ENCODE results near the gene CLEC16A. TPM values are rescaled to one million over a fixed set of nuclear protein-coding genes. Genes with fewer than 3 reads are reported as not detected.

The CLEC16A gene
- total and polyA plus RNA-seq, 2 donors (not counting 1 experiment from before 2014, with no cell fraction given) = 21.9 to 79.5 TPM

DNA sequence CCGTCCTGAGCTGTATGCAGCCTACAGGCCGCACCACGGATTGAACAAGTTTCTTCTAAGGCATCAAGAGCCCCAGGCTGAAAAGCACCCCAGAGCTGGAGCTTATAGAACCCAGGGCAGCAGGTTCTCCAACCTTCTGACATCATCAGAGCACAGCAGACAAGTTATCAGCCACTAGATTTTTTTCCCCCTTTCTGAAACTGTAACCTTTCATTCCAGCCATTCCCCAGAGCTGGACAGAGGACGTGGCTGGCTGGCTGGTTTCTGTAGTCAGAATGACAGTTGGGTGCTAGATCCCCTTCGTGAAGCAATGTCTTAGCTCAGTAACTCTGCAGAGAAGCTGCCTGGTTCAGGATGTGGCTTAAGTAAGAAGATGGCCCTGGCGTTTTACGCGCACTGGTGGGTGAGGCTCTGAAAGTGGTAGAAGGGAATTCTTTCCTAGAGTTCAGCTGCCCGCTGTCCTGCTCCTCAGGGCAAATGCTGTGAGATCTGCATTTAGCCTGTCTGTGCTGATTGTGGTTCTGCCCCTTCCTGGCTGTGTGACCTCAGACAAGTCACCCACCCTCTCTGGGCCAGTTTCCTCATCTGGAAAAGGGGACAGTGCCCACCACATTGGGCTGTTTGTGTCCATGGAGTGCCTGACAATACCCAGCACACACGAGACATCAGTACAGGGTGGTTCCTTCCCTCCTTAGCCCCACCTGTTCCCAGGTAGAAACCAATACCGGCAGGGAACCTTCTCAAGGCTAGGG lies 11.2 kb upstream of the CLEC16A start:
- no peak for TF ChIP-seq EZH2 (IDR thresholded peaks at IDR 0.05; ENCODE audit: borderline replicate concordance, insufficient read depth, low read depth, low read length, poor library complexity, severe bottlenecking)
- TF ChIP-seq, protein P1, sequence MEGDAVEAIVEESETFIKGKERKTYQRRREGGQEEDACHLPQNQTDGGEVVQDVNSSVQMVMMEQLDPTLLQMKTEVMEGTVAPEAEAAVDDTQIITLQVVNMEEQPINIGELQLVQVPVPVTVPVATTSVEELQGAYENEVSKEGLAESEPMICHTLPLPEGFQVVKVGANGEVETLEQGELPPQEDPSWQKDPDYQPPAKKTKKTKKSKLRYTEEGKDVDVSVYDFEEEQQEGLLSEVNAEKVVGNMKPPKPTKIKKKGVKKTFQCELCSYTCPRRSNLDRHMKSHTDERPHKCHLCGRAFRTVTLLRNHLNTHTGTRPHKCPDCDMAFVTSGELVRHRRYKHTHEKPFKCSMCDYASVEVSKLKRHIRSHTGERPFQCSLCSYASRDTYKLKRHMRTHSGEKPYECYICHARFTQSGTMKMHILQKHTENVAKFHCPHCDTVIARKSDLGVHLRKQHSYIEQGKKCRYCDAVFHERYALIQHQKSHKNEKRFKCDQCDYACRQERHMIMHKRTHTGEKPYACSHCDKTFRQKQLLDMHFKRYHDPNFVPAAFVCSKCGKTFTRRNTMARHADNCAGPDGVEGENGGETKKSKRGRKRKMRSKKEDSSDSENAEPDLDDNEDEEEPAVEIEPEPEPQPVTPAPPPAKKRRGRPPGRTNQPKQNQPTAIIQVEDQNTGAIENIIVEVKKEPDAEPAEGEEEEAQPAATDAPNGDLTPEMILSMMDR (IDR thresholded peaks at IDR 0.05) = no peak
- POLR2A ChIA-PET = no interaction called here

DNA sequence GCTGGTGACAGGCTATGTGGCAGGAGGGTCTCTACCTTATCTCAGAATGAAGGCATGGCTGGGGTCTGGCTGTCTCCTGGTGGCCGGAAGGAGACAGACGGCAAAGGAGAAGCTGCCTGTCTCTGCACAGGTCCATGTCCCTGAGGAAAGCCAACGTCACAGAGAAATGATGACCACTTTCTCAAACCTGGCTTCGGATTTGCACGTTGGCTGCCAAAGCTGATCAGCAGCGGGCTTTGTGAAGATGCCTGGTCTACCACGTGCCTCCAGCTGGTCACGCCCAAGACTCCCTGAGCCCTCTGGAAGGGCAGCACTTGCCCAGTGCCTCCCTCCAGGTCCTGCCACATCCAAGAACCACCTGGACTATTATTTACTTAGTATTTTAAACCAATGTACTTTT lies 10.5 kb upstream of the CLEC16A start:
- Histone ChIP-seq H3K9ac (ENCODE audit: low read length) (no peak overlapping the region), H3K9me3 (ENCODE audit: control extremely low read depth in 1 of 3, control insufficient read depth in 2 of 3, insufficient read depth in 1 of 3, low read length in 2 of 3) (no peaks in the 10 kb centered on the region), H3K79me2 (ENCODE audit: control insufficient read depth, insufficient read depth, low read length) (peaks cover 2% of the 10 kb centered on the region), H2AFZ (ENCODE audit: insufficient read depth, low read depth, low read length, poor library complexity, severe bottlenecking) (no peak overlapping the region), H3K4me2 (replicated peaks; ENCODE audit: low read depth, low read length, poor library complexity, severe bottlenecking) (no peak overlapping the region), H3K4me3 (ENCODE audit: control extremely low read depth in 1 of 5, extremely low read depth in 1 of 5, insufficient read depth in 1 of 5, low read depth in 2 of 5, low read length in 4 of 5) (no peak overlapping the region), H3K27me3 (replicated peaks in 1 of 4; ENCODE audit: control extremely low read depth in 1 of 4, control insufficient read depth in 3 of 4, insufficient read depth in 4 of 4, low read length in 3 of 4) (no peaks in the 10 kb centered on the region), H3K4me1 (ENCODE audit: control insufficient read depth in 2 of 2, insufficient read depth in 2 of 2, low read length in 2 of 2) (peaks cover 27 to 68% of the 10 kb centered on the region in 2 donors), H3K27ac (ENCODE audit: low read length in 2 of 2) (peak overlapping the region in 1 of 2 donors; percentile 18), H4K20me1 (ENCODE audit: control insufficient read depth, insufficient read depth, low read length, poor library complexity, severe bottlenecking) (peaks cover 93% of the 10 kb centered on the region), H3K36me3 (replicated peaks in 1 of 2; ENCODE audit: control extremely low read depth in 1 of 2, control insufficient read depth in 1 of 2, extremely low read depth in 1 of 2, insufficient read depth in 2 of 2, low read length in 1 of 2) (peaks cover 0 to 51% of the 10 kb centered on the region in 2 experiments)
- no peak for TF ChIP-seq EZH2 (IDR thresholded peaks at IDR 0.05; ENCODE audit: borderline replicate concordance, insufficient read depth, low read depth, low read length, poor library complexity, severe bottlenecking)
- TF ChIP-seq, protein P1 (IDR thresholded peaks at IDR 0.05) = no peak
- H3K4me1 Mint-ChIP-seq = peaks cover 83% of the 10 kb centered on the region
- ATAC-seq (ENCODE audit: low read depth) = no peak
- H3K4me3 Mint-ChIP-seq = no peak overlapping the region
- ChIA-PET CTCF (interaction anchor here (2.5 kb wide), 1 partner anchor 15 kb away, joined by 11 read pairs; no protein-coding TSS in a partner anchor), POLR2A (no interaction called here)
- 94% methylated on average over 7 of the region's 8 CpGs for WGBS (ENCODE audit: insufficient coverage)
- DNase-seq = no peak
- no peaks in the 10 kb centered on the region for H3K9me3 Mint-ChIP-seq (ENCODE audit: insufficient read depth)
- intact Hi-C loops (cut with micrococcal nuclease) = no loop called here
- H3K27ac Mint-ChIP-seq = peak overlapping the region; percentile 81
- H3K27me3 Mint-ChIP-seq = no peaks in the 10 kb centered on the region

More for the DNA sequence above, 11.2 kb upstream of the CLEC16A start:
- H3K36me3 ChIP-seq (replicated peaks in 1 of 2; ENCODE audit: control extremely low read depth in 1 of 2, control insufficient read depth in 1 of 2, extremely low read depth in 1 of 2, insufficient read depth in 2 of 2, low read length in 1 of 2) = peaks cover 0 to 54% of the 10 kb centered on the region in 2 experiments
- DNase-seq (no peak), ATAC-seq (ENCODE audit: low read depth) (no peak)
- no peak overlapping the region for H3K4me3 Mint-ChIP-seq
- H3K4me1 Mint-ChIP-seq = peaks cover 76% of the 10 kb centered on the region
- H3K27me3 Mint-ChIP-seq = no peaks in the 10 kb centered on the region
- H3K4me1 ChIP-seq (ENCODE audit: control insufficient read depth in 2 of 2, insufficient read depth in 2 of 2, low read length in 2 of 2) = peaks cover 20 to 61% of the 10 kb centered on the region in 2 donors
- no peak overlapping the region for H3K9ac ChIP-seq (ENCODE audit: low read length)
- 91% methylated on average over 11 of the region's 11 CpGs for WGBS (ENCODE audit: insufficient coverage)
- peaks cover 92% of the 10 kb centered on the region for H4K20me1 ChIP-seq (ENCODE audit: control insufficient read depth, insufficient read depth, low read length, poor library complexity, severe bottlenecking)
- no peak overlapping the region for H2AFZ ChIP-seq (ENCODE audit: insufficient read depth, low read depth, low read length, poor library complexity, severe bottlenecking)
- H3K27ac ChIP-seq (ENCODE audit: low read length in 2 of 2) = peak overlapping the region; percentile 18 to 21
- no peak overlapping the region for H3K4me3 ChIP-seq (ENCODE audit: control extremely low read depth in 1 of 5, extremely low read depth in 1 of 5, insufficient read depth in 1 of 5, low read depth in 2 of 5, low read length in 4 of 5)
- no peaks in the 10 kb centered on the region for H3K9me3 Mint-ChIP-seq (ENCODE audit: insufficient read depth)
- no peaks in the 10 kb centered on the region for H3K79me2 ChIP-seq (ENCODE audit: control insufficient read depth, insufficient read depth, low read length)
- CTCF ChIA-PET = interaction anchor here (1.0 to 2.5 kb wide), 4 partner anchors 14 to 420 kb away, joined by 3 to 11 read pairs (median 4); no protein-coding TSS in a partner anchor
- no peaks in the 10 kb centered on the region for H3K9me3 ChIP-seq (ENCODE audit: control extremely low read depth in 1 of 3, control insufficient read depth in 2 of 3, insufficient read depth in 1 of 3, low read length in 2 of 3)
- no peak overlapping the region for H3K4me2 ChIP-seq (replicated peaks; ENCODE audit: low read depth, low read length, poor library complexity, severe bottlenecking)
- H3K27me3 ChIP-seq (replicated peaks in 1 of 4; ENCODE audit: control extremely low read depth in 1 of 4, control insufficient read depth in 3 of 4, insufficient read depth in 4 of 4, low read length in 3 of 4) = no peaks in the 10 kb centered on the region
- intact Hi-C loops (cut with micrococcal nuclease) = no loop called here
- peak overlapping the region; percentile 81 for H3K27ac Mint-ChIP-seq
